ENCODE measurements around the gene KIAA1217.

Gene KIAA1217

GRCh38 chr10:24396396-24396795, 187.5 kb downstream of the KIAA1217 start:
- TF ChIP-seq EZH2phosphoT487 (IDR thresholded peaks at IDR 0.05; ENCODE audit: borderline replicate concordance, low read length) (no peak), CTCF (IDR thresholded peaks at IDR 0.05; ENCODE audit: low read depth, low read length, poor library complexity, severe bottlenecking) (no peak)
- no peaks in the 10 kb centered on the region for H3K36me3 ChIP-seq (ENCODE audit: control insufficient read depth, low read length)
- H3K4me2 ChIP-seq (ENCODE audit: low read length), result no peak overlapping the region
- no peaks in the 10 kb centered on the region for H3K4me1 ChIP-seq (ENCODE audit: control insufficient read depth, low read length)
- no peaks in the 10 kb centered on the region for H4K20me1 ChIP-seq (ENCODE audit: control insufficient read depth, insufficient read depth, low read depth, low read length)
- no peak overlapping the region for H3K27ac ChIP-seq (ENCODE audit: low read depth, low read length)
- H3K27me3 ChIP-seq (ENCODE audit: control insufficient read depth, low read length), result no peaks in the 10 kb centered on the region
- H3K4me3 ChIP-seq (ENCODE audit: low read length), result no peak overlapping the region
- no peaks in the 10 kb centered on the region for H3F3A ChIP-seq (ENCODE audit: control insufficient read depth, insufficient read depth)
- H3K79me2 ChIP-seq (ENCODE audit: control insufficient read depth, low read length), result no peaks in the 10 kb centered on the region
- H3K9me2 ChIP-seq (replicated peaks; ENCODE audit: control insufficient read depth, low read length), result no peaks in the 10 kb centered on the region
- H3K9me3 ChIP-seq (ENCODE audit: control insufficient read depth, insufficient read depth, low read length), result no peaks in the 10 kb centered on the region

GRCh38 chr10:24397662-24398061, 188.7 kb downstream of the KIAA1217 start:
- Histone ChIP-seq H3K4me3 (ENCODE audit: low read length) (no peak overlapping the region), H3K36me3 (ENCODE audit: control insufficient read depth, low read length) (no peaks in the 10 kb centered on the region), H4K20me1 (ENCODE audit: control insufficient read depth, insufficient read depth, low read depth, low read length) (no peaks in the 10 kb centered on the region), H3K4me2 (ENCODE audit: low read length) (no peak overlapping the region), H3K27ac (ENCODE audit: low read depth, low read length) (no peak overlapping the region), H3K79me2 (ENCODE audit: control insufficient read depth, low read length) (no peaks in the 10 kb centered on the region), H3F3A (ENCODE audit: control insufficient read depth, insufficient read depth) (no peaks in the 10 kb centered on the region), H3K9me3 (ENCODE audit: control insufficient read depth, insufficient read depth, low read length) (no peaks in the 10 kb centered on the region), H3K9me2 (replicated peaks; ENCODE audit: control insufficient read depth, low read length) (no peaks in the 10 kb centered on the region), H3K4me1 (ENCODE audit: control insufficient read depth, low read length) (no peaks in the 10 kb centered on the region), H3K27me3 (ENCODE audit: control insufficient read depth, low read length) (no peaks in the 10 kb centered on the region)
- TF ChIP-seq CTCF (IDR thresholded peaks at IDR 0.05; ENCODE audit: low read depth, low read length, poor library complexity, severe bottlenecking) (no peak), EZH2phosphoT487 (IDR thresholded peaks at IDR 0.05; ENCODE audit: borderline replicate concordance, low read length) (no peak)

- TF ChIP-seq CTCF (IDR thresholded peaks at IDR 0.05; ENCODE audit: low read depth, low read length, poor library complexity, severe bottlenecking) (no peak), EZH2phosphoT487 (IDR thresholded peaks at IDR 0.05; ENCODE audit: borderline replicate concordance, low read length) (no peak)
These were observed 195.6 kb downstream of the KIAA1217 start for GRCh38 chr10:24404567-24404966.

GRCh38 chr10:24405635-24406034, 196.7 kb downstream of the KIAA1217 start:
- H3K4me3 ChIP-seq (ENCODE audit: low read length), result no peak overlapping the region
- no peaks in the 10 kb centered on the region for H3K9me3 ChIP-seq (ENCODE audit: control insufficient read depth, insufficient read depth, low read length)
- no peaks in the 10 kb centered on the region for H3K9me2 ChIP-seq (replicated peaks; ENCODE audit: control insufficient read depth, low read length)
- no peaks in the 10 kb centered on the region for H3K27me3 ChIP-seq (ENCODE audit: control insufficient read depth, low read length)
- no peaks in the 10 kb centered on the region for H3F3A ChIP-seq (ENCODE audit: control insufficient read depth, insufficient read depth)
- no peaks in the 10 kb centered on the region for H4K20me1 ChIP-seq (ENCODE audit: control insufficient read depth, insufficient read depth, low read depth, low read length)
- no peaks in the 10 kb centered on the region for H3K36me3 ChIP-seq (ENCODE audit: control insufficient read depth, low read length)
- H3K79me2 ChIP-seq (ENCODE audit: control insufficient read depth, low read length), result no peaks in the 10 kb centered on the region
- no peak overlapping the region for H3K4me2 ChIP-seq (ENCODE audit: low read length)
- peaks cover 8% of the 10 kb centered on the region for H3K4me1 ChIP-seq (ENCODE audit: control insufficient read depth, low read length)
- TF ChIP-seq CTCF (IDR thresholded peaks at IDR 0.05; ENCODE audit: low read depth, low read length, poor library complexity, severe bottlenecking) (no peak), EZH2phosphoT487 (IDR thresholded peaks at IDR 0.05; ENCODE audit: borderline replicate concordance, low read length) (no peak)
- no peak overlapping the region for H3K27ac ChIP-seq (ENCODE audit: low read depth, low read length)

More at GRCh38 chr10:24404567-24404966, 195.6 kb downstream of the KIAA1217 start:
- Histone ChIP-seq H3K9me3 (ENCODE audit: control insufficient read depth, insufficient read depth, low read length) (no peaks in the 10 kb centered on the region), H3K27me3 (ENCODE audit: control insufficient read depth, low read length) (no peaks in the 10 kb centered on the region), H4K20me1 (ENCODE audit: control insufficient read depth, insufficient read depth, low read depth, low read length) (no peaks in the 10 kb centered on the region), H3K79me2 (ENCODE audit: control insufficient read depth, low read length) (no peaks in the 10 kb centered on the region), H3K4me3 (ENCODE audit: low read length) (no peak overlapping the region), H3K36me3 (ENCODE audit: control insufficient read depth, low read length) (no peaks in the 10 kb centered on the region), H3K9me2 (replicated peaks; ENCODE audit: control insufficient read depth, low read length) (no peaks in the 10 kb centered on the region), H3K4me2 (ENCODE audit: low read length) (no peak overlapping the region), H3K27ac (ENCODE audit: low read depth, low read length) (no peak overlapping the region), H3F3A (ENCODE audit: control insufficient read depth, insufficient read depth) (no peaks in the 10 kb centered on the region), H3K4me1 (ENCODE audit: control insufficient read depth, low read length) (peaks cover 8% of the 10 kb centered on the region)
